Measurements from ENCODE around the gene COG5.

DNA sequence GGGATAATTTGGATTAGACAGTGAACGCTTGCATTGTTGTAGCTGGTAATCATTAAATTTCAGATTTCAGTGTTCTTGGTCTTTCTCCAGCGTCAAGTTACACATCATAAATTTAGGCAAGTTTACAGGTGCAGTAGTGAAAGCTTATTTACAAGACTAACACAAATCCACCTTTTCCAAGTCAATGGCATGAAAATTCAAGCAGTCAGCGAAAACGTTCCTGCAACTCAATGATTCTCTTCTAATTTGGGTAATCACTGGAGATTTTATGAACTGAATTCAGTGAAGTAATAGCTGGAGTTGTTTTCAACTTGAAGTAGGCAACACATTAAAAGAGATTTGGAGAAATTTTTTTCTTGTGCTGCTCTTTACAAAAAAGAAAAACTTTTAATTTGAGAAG lies 34.2 kb upstream of the COG5 start:
- no peak for TF ChIP-seq BHLHE40 (IDR thresholded peaks at IDR 0.05; ENCODE audit: borderline replicate concordance)
- TF ChIP-seq SUZ12 (IDR thresholded peaks at IDR 0.05): no peak

All from HEK293T (cell line).